Activated CD8-positive, alpha-beta T cell treated with anti-CD3 and anti-CD28 coated beads for 36 hours (primary cell): ENCODE data around the gene EBF4. TPM values are rescaled to one million over a fixed set of nuclear protein-coding genes. Genes with fewer than 3 reads are reported as not detected.

Experiments used
- ATAC-seq: fragments of 200-7000 bp; cut with Tn5 transposase; one replicate; pipeline ENCODE4 v1.10.0; 2021; ENCODE audit warnings: mild to moderate bottlenecking, moderate library complexity
- CTCF ChIA-PET: fragments of 350-600 bp; sonication (Branson Sonifier 250); formaldehyde crosslinking; loops from one replicate; lab custom pipeline; 2021; ENCODE audit warnings: antibody characterized with exemption; lab: Charles Lee
- POLR2A ChIA-PET: fragments of 350-600 bp; sonication (Branson Sonifier 250); formaldehyde crosslinking; loops from one replicate; lab custom pipeline; 2021; ENCODE audit warnings: antibody characterized with exemption; lab: Charles Lee
- DNase-seq: peaks from one replicate; pipeline ENCODE4 v3.0.0-alpha.2; 2020
- H3K27ac Mint-ChIP-seq: one replicate; pipeline ENCODE4 v1.8.0; 2021; ENCODE audit warnings: mild to moderate bottlenecking, mixed read lengths
- H3K27me3 Mint-ChIP-seq: one replicate; pipeline ENCODE4 v1.8.0; 2021; ENCODE audit warnings: mixed read lengths
- H3K36me3 Mint-ChIP-seq: one replicate; pipeline ENCODE4 v1.8.0; 2021; ENCODE audit warnings: low read depth, mixed read lengths
- H3K4me1 Mint-ChIP-seq: one replicate; pipeline ENCODE4 v1.8.0; 2021; ENCODE audit warnings: low read depth, mixed read lengths
- H3K4me3 Mint-ChIP-seq: one replicate; pipeline ENCODE4 v1.8.0; 2021; ENCODE audit warnings: mild to moderate bottlenecking, moderate library complexity, mixed read lengths
- H3K9me3 Mint-ChIP-seq: one replicate; pipeline ENCODE4 v1.8.0; 2021; ENCODE audit warnings: mixed read lengths
- CTCF ChIP-seq: fragments of 200-600 bp; IDR thresholded peaks from one replicate; pipeline ENCODE4 v1.8.0; 2022; ENCODE audit warnings: antibody characterized with exemption, mild to moderate bottlenecking
- intact Hi-C: fragments of 100-400 bp; cut with micrococcal nuclease; formaldehyde crosslinking; loops from one replicate; pipeline ENCODE4 v1.10.0; 2022
- total RNA-seq, 2 experiments: library from RNA; stranded (reverse); gene quantifications; one replicate each; pipeline ENCODE4 v1.2.3, GENCODE V29; 2021

The EBF4 gene
- total RNA-seq: 1 to 10 TPM; 1.1 to 1.2 TPM

- intact Hi-C loops: no loop called here
- peaks cover 2% of the 10 kb centered on the region for H3K9me3 Mint-ChIP-seq
- peak within 1 kb of the TSS; percentile 79 for H3K4me3 Mint-ChIP-seq
- H3K4me1 Mint-ChIP-seq: peaks cover 22% of the 10 kb centered on the region
- H3K36me3 Mint-ChIP-seq: no peaks in the 10 kb centered on the region
- ATAC-seq: no peak
- POLR2A ChIA-PET: interaction anchor here (0.6 to 0.9 kb wide), 2 partner anchors 39 to 492 kb away, joined by 3 to 4 read pairs; partner anchors contain the start of gene NOP56
- H3K27ac Mint-ChIP-seq: peak within 1 kb of the TSS; percentile 35
- H3K27me3 Mint-ChIP-seq: peaks cover 42% of the 10 kb centered on the region
- TF ChIP-seq CTCF: no peak
- CTCF ChIA-PET: interaction anchor here (0.6 to 9.7 kb wide), 2 partner anchors 50 to 60 kb away, joined by 4 to 110 read pairs; no protein-coding TSS in a partner anchor
- DNase-seq: peak; percentile 40
These were observed at the start of gene EBF4 for GRCh38 chr20:2692036-2692885. Gene EBF4, plus strand, starts transcription at chr20:2692780. Its CDS starts 866 bp downstream, at chr20:2693646.

- H3K4me1 Mint-ChIP-seq: peaks cover 3% of the 10 kb centered on the region
- TF ChIP-seq CTCF: no peak
- intact Hi-C loops: loop anchor here (10.0 kb wide), 1 partner anchor 119 kb away; no protein-coding TSS in a partner anchor
- no peak overlapping the region for H3K27ac Mint-ChIP-seq
- no peak for DNase-seq
- ATAC-seq: peak; percentile 60
- CTCF ChIA-PET: interaction anchor here (0.9 kb wide), 1 partner anchor 37 kb away, joined by 3 read pairs; no protein-coding TSS in a partner anchor
- no peak overlapping the region for H3K4me3 Mint-ChIP-seq
- no peaks in the 10 kb centered on the region for H3K9me3 Mint-ChIP-seq
- H3K27me3 Mint-ChIP-seq: no peaks in the 10 kb centered on the region
- POLR2A ChIA-PET: interaction anchor here (0.7 to 1.3 kb wide), 4 partner anchors 8 to 311 kb away, joined by 3 to 4 read pairs (median 3); partner anchors contain the start of gene NOP56
- peaks cover 7% of the 10 kb centered on the region for H3K36me3 Mint-ChIP-seq
These were observed 48.9 kb upstream of the EBF4 start for GRCh38 chr20:2643708-2644107.

- H3K4me1 Mint-ChIP-seq: peaks cover 40% of the 10 kb centered on the region
- DNase-seq: peak; percentile 93
- CTCF ChIA-PET: interaction anchor here (1.2 to 9.3 kb wide), 2 partner anchors 130 to 182 kb away, joined by 5 to 103 read pairs; partner anchors contain the start of gene SNRPB
- peaks cover 44% of the 10 kb centered on the region for H3K36me3 Mint-ChIP-seq
- TF ChIP-seq CTCF: no peak
- POLR2A ChIA-PET: interaction anchor here (0.8 to 9.2 kb wide), 27 partner anchors 8 to 976 kb away, joined by 3 to 156 read pairs (median 3); partner anchors contain the start of genes FASTKD5, IDH3B, PCED1A and SNRPB
- peak; percentile 91 for ATAC-seq
- H3K27ac Mint-ChIP-seq: peak within 1 kb of the TSS; percentile 90
- intact Hi-C loops: no loop called here
- peak within 1 kb of the TSS; percentile 89 for H3K4me3 Mint-ChIP-seq
- H3K9me3 Mint-ChIP-seq: no peaks in the 10 kb centered on the region
- H3K27me3 Mint-ChIP-seq: no peaks in the 10 kb centered on the region
These were observed 40.5 kb upstream of the EBF4 start, which contains the start of gene NOP56 for GRCh38 chr20:2651772-2652723. Gene NOP56, plus strand, starts transcription at chr20:2652632. Its CDS starts 29 bp downstream, at chr20:2652661.

- intact Hi-C loops: no loop called here
- CTCF ChIA-PET: interaction anchor here (9.3 kb wide), 1 partner anchor 131 kb away, joined by 103 read pairs; no protein-coding TSS in a partner anchor
- Mint-ChIP-seq H3K9me3 (no peaks in the 10 kb centered on the region), H3K36me3 (peaks cover 53% of the 10 kb centered on the region), H3K4me3 (peak overlapping the region; percentile 89), H3K4me1 (peaks cover 41% of the 10 kb centered on the region), H3K27ac (peak overlapping the region; percentile 90), H3K27me3 (no peaks in the 10 kb centered on the region)
- DNase-seq (peak; percentile 52), ATAC-seq (peak; percentile 40)
- no peak for TF ChIP-seq CTCF
- POLR2A ChIA-PET: interaction anchor here (0.7 to 9.2 kb wide), 26 partner anchors 9 to 977 kb away, joined by 3 to 156 read pairs (median 4); partner anchors contain the start of genes IDH3B, PCED1A, SNRPB and VPS16
These were observed 39.6 kb upstream of the EBF4 start for GRCh38 chr20:2652724-2653555.
